Hypothalamus (tissue), 51 donors: Measurements from ENCODE around the gene SPIB.
A peak's percentile ranks its signal among the peaks of the same experiment; 100 is the strongest.
"Not testable (repeated sequence)": the region's sequence is repeated elsewhere in the genome, so short reads cannot be mapped to it uniquely, and the experiment has no call there.

Experiments
- DNase-seq, 51 donors: peaks; one replicate each; lab custom pipeline; 2025; lab: John Stamatoyannopoulos, UW

The SPIB gene

GRCh38 chr19:50435221-50435620 is 16.5 kb downstream of the SPIB start:
- DNase-seq: no peak

- no peak for DNase-seq
Observed at GRCh38 chr19:50435627-50436026, 16.9 kb downstream of the SPIB start.

DNA sequence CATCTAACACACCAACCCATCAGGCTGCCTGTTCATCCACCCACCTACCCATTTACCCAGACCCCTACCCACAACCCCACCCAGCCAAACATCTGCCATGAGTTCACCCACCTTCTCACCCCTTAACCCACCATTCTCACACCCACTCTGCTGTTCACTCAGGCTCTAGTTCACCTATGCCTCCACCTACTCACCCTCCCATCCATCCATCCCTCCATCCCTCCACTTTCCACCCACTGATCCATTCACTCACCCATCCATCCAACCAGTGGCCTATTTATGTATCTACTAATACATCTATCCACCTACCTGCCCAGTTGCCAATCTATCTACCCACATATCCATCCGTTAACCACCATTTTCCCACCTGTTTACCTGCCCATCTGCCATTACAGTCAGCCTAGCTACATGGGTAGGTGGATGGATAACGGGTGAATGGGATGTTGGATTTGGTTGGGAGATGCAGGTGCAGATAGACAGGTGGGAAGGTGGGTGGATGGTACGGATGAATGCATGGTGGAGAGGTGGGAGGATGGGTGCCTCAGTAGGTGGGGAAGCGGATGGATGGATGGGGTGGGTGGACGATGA is 19.2 kb downstream of the SPIB start:
- DNase-seq: no peak

DNA sequence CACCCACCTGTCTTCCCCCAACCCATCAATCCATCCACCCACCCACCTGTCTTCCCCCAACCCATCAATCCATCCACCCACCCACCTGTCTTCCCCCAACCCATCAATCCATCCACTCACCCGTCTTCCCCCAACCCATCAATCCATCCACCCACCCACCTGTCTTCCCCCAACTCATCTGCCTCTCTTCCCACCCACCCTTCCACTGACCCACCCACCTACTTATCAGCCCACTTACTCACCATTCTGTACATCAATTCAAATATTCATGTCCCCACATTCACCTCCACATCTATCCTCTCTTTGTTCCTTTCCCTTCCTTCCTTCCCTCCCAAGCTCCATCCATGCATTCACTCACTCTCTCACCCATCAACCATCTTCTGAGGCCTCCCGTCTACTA is 20.4 kb downstream of the SPIB start:
- not testable (repeated sequence) for DNase-seq

GRCh38 chr19:50444059-50444458 is 25.3 kb downstream of the SPIB start:
- DNase-seq: no peak

DNA sequence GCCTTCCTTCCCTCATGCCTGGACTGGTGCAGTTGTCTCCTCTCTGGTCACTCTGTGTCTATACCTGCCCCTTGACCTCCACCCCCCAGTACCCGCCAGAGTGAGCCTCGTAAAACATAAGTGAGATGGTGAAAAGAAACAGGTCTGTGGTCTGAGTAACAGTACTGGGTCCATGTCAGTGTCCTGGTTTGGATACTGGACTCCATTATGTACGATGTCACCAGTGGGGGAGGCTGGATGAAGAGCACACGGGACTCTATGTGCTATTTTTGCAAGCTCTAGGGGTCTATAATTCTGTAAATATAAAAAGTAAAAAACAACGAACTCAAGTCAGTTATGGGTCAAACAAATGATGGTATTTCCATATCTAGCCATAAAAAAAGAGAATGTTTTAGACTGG is 28.3 kb downstream of the SPIB start:
- DNase-seq: no peak

DNA sequence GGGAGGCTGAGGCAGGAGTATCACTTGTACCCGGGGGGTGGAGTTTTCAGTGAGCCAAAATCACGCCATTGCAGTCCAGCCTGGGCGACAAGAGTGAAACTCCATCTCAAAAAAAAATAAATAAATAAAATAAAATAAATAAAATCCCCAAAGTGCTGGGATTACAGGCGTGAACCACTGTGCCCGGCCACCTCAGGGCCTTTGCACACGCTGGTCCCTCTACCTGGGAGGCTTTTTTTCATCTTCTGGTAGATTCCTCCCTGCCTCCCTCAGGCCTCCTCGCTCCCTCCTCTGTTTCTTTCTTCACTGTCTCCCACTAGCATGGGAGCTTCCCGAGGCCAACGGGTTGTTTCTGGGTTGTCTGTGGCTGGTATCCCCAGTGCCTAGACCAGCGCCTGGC is 29.0 kb downstream of the SPIB start:
- DNase-seq: no peak

DNA sequence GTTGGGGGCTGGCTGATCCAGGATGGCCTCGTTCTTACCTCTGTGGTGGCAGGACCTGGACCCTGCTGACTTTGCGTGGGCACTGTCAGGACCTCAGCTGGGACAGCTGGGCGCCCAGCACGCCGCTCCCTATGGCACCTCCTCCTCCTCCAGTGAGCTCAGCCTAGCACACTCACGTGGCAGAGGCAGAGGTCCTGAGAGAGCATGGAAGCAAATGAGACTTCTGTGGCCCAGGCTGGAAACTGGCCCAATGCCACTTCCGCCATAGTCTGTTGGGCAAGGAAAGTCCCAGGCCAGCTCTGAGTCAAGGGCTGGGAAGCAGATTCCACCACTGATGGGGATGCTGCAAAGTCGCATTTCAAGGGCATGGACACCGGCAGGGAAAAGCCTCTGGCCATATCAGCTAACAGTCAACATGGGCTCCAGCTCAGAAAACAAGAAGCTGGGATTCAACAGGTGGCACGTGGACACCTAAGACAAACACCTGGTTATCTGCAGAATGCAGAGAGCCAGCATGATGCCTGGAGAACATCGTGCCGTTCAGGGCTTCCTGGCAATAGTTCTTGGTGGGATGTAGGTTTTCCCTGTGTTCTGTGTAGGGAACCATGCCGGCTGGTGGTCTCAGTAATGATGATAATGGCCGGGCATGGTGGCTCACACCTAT is 30.6 kb downstream of the SPIB start:
- no peak for DNase-seq

DNA sequence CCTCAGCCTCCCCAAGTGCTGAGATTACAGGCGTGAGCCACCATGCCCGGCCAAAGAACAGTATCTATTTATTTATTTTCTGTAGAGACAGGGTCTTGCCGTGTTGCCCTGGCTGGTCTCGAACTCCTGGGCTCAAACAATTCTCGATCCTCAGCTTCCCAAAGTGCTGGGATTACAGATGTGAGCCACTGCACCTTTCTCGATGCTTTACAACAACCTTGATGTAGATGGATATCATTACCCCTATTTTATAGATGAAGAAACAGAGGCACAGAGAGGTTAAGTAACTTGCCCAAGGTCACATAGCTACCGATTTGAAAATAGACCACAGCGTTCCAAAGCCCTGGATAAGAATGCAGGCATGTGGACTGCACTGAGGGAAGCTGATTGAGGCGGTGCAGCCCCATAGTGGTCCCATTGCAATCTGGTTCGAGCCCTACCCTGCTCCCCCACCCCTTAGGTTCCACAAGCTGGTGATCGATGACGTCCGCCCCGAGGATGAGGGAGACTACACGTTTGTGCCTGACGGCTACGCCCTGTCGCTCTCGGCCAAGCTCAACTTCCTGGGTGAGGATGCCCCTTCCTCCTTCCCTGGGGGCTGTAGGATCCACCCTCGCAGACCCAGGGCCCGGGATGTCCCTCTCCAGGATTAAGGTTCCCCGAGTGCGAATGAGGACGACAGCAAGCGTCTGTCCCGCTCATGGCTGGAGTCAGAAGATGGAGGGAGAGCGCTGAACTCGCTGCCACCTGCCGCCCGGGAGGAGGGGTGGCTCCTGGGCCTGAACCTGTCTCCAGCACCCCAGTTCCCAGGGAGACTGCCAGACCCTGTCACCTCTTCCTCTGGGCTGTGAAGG is 31.9 kb downstream of the SPIB start:
- no peak for DNase-seq

- DNase-seq: no peak
Observed at GRCh38 chr19:50451223-50451534, 32.4 kb downstream of the SPIB start.

DNA sequence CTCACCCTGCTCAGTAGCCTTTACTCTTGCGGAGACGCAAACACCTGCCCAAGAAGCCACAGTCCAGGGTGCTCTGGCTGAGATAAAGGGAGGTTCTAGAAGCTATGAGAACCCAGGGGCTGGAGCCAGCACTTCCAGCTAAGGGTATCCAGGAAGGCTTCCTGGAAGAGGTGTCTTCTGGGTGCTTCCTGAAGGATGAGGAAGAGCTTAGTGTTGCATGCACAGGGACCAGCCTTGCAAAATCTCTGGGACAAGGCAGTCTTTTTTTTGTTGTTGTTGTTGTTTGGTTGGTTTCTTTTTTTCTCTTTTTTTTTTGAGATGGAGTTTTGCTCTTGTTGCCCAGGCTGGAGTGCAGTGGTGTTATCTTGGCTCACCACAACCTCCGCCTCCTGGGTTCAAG is 34.5 kb downstream of the SPIB start:
- DNase-seq: no peak

- DNase-seq: no peak
Observed at GRCh38 chr19:50455992-50456391, 37.3 kb downstream of the SPIB start.

- no peak for DNase-seq
Observed at GRCh38 chr19:50457300-50457699, 38.6 kb downstream of the SPIB start.

- DNase-seq: no peak
Observed at GRCh38 chr19:50458396-50459066, 39.8 kb downstream of the SPIB start.

- no peak for DNase-seq
Observed at GRCh38 chr19:50459067-50459456, 40.3 kb downstream of the SPIB start.

GRCh38 chr19:50459638-50460037 is 40.9 kb downstream of the SPIB start:
- DNase-seq: no peak

GRCh38 chr19:50460161-50460765 is 41.5 kb downstream of the SPIB start:
- DNase-seq: no peak

DNA sequence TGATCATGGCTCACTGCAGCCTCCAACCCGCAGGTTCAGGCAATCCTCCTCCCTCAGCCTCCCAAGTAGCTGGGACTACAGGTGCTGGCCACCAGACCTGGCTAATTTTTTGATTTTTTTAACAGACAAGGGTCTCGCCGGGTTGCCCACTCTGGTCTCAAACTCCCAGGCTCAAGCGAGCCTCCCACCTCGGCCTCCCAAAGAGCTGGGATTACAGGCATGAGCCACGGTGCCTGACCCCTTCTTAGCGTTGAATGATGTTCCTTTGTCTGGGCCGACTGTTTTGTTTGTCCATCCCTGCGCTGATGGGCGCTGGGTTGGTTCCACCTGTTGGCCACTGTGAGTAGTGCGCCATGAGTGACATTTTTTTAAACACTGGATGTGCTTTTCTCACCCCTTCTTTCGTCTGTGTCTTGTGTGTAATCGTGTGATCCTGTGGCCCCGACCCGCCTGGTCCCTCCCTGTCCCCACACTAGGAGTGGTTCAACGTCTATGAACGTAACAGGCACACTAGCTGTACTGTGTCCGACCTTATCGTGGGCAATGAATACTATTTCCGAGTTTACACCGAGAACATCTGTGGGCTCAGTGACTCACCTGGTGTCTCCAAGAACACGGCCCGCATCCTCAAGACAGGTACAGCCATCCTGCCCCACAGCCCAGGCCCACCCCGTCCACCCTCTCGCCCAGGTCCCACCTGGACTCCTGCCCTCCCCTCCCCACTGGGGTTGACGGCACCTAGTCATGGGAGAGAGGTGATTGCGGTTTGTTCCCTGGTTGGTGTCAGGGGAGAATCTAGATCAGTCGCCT is 42.5 kb downstream of the SPIB start:
- DNase-seq: peak in 32 of 51 donors; percentile 5 to 62 (median 26)

DNA sequence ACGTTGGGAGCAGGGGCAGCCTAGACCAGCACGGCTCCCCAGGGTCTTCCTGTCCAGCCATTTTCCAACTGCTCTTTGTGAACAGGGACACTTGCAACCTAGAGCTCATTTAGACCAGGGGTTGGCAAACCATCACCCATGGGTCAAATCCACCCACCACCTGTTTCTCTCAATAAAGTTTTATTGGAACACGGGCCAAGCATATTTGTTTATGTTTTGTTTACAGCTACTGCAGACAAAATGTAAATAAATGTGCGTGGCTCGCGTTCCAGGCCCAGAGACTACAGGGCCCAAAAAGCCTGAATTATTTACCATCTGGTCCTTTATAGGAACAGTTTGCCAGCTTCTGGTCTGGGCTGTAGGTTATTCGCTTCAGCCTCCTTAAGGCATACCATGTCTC is 44.2 kb downstream of the SPIB start:
- no peak for DNase-seq

- DNase-seq: no peak
Observed at GRCh38 chr19:50464348-50464747, 45.6 kb downstream of the SPIB start.
